ENCODE results near the gene B4GALNT2.
"Not testable (repeated sequence)": the region's sequence is repeated elsewhere in the genome, so short reads cannot be mapped to it uniquely, and the experiment has no call there.

B4GALNT2 gene

GRCh38 chr17:49130891-49131290 is 1.7 kb upstream of the B4GALNT2 start:
- DNase-seq (ENCODE audit: extremely low read depth, low read depth): no peak
- TF ChIP-seq CTCF (IDR thresholded peaks at IDR 0.05; ENCODE audit: low read depth, low read length, missing control alignments): no peak
- H3K4me3 ChIP-seq (replicated peaks; ENCODE audit: low read depth, low read length): no peak overlapping the region

- TF ChIP-seq CTCF (IDR thresholded peaks at IDR 0.05; ENCODE audit: low read depth, low read length, missing control alignments): no peak
- no peak for DNase-seq (ENCODE audit: extremely low read depth, low read depth)
- peak overlapping the region; percentile 36 for H3K4me3 ChIP-seq (replicated peaks; ENCODE audit: low read depth, low read length)
These were observed 261 bp upstream of the B4GALNT2 start for GRCh38 chr17:49132317-49132698.

- no peak for DNase-seq (ENCODE audit: extremely low read depth, low read depth)
- TF ChIP-seq CTCF (IDR thresholded peaks at IDR 0.05; ENCODE audit: low read depth, low read length, missing control alignments): no peak
- H3K4me3 ChIP-seq (replicated peaks; ENCODE audit: low read depth, low read length): no peak overlapping the region
These were observed 3.8 kb downstream of the B4GALNT2 start for GRCh38 chr17:49136335-49136734.

- H3K4me3 ChIP-seq (replicated peaks; ENCODE audit: low read depth, low read length); DNase-seq (ENCODE audit: extremely low read depth, low read depth): not testable (repeated sequence)
These were observed 13.1 kb downstream of the B4GALNT2 start for GRCh38 chr17:49145654-49146053.

GRCh38 chr17:49146620-49147306 is 14.2 kb downstream of the B4GALNT2 start:
- no peak for TF ChIP-seq CTCF (IDR thresholded peaks at IDR 0.05; ENCODE audit: low read depth, low read length, missing control alignments)
- DNase-seq (ENCODE audit: extremely low read depth, low read depth): peak; percentile 96
- no peak overlapping the region for H3K4me3 ChIP-seq (replicated peaks; ENCODE audit: low read depth, low read length)

- no peak for DNase-seq (ENCODE audit: extremely low read depth, low read depth)
- H3K4me3 ChIP-seq (replicated peaks; ENCODE audit: low read depth, low read length): no peak overlapping the region
- no peak for TF ChIP-seq CTCF (IDR thresholded peaks at IDR 0.05; ENCODE audit: low read depth, low read length, missing control alignments)
These were observed 15.6 kb downstream of the B4GALNT2 start for GRCh38 chr17:49148171-49148570.

GRCh38 chr17:49151996-49152395 is 19.4 kb downstream of the B4GALNT2 start:
- TF ChIP-seq CTCF (IDR thresholded peaks at IDR 0.05; ENCODE audit: low read depth, low read length, missing control alignments): no peak
- no peak overlapping the region for H3K4me3 ChIP-seq (replicated peaks; ENCODE audit: low read depth, low read length)
- DNase-seq (ENCODE audit: extremely low read depth, low read depth): no peak

Data from HFF-Myc (cell line).